H54 (cell line): ENCODE measurements around the gene CYTH4.
"Not testable (repeated sequence)": the region's sequence is repeated elsewhere in the genome, so short reads cannot be mapped to it uniquely, and the experiment has no call there.

ENCODE experiments used
- DNase-seq: peaks from one replicate; pipeline ENCODE4 v3.0.0; 2011; ENCODE audit warnings: low spot score, mixed read lengths; ENCODE audit not compliant: insufficient read length
- FAIRE-seq: peaks from 3 replicates; lab custom pipeline; 2011; peaks lifted over from hg19 to GRCh38; lab: Jason Lieb, UNC
- POLR2A ChIP-seq: IDR thresholded peaks from 2 replicates; pipeline ENCODE4 v1.6.1; 2011; ENCODE audit warnings: low read depth, mild to moderate bottlenecking, low read length

The CYTH4 gene

DNA sequence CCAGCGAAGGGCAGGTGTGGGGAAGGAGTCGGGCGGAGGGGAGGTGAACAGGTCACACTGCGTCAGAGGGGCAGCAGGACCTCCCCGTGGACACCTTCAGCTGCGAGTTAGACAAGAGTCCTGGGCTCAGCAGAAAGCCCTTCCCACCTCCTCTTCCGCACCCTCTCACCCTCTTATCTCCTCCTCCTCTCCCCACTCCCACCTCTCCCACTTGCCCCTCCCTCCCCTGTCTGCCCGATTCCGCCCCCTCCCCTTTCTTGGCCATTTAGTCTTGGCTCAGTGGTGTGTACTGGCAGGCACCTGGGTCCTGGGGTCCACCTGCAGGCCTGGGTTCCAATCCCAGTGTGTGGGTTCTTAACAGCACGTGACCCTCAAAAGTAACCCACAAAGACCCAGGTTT is 37.2 kb downstream of the CYTH4 start:
- FAIRE-seq, result no peak
- TF ChIP-seq POLR2A, result no peak
- no peak for DNase-seq

DNA sequence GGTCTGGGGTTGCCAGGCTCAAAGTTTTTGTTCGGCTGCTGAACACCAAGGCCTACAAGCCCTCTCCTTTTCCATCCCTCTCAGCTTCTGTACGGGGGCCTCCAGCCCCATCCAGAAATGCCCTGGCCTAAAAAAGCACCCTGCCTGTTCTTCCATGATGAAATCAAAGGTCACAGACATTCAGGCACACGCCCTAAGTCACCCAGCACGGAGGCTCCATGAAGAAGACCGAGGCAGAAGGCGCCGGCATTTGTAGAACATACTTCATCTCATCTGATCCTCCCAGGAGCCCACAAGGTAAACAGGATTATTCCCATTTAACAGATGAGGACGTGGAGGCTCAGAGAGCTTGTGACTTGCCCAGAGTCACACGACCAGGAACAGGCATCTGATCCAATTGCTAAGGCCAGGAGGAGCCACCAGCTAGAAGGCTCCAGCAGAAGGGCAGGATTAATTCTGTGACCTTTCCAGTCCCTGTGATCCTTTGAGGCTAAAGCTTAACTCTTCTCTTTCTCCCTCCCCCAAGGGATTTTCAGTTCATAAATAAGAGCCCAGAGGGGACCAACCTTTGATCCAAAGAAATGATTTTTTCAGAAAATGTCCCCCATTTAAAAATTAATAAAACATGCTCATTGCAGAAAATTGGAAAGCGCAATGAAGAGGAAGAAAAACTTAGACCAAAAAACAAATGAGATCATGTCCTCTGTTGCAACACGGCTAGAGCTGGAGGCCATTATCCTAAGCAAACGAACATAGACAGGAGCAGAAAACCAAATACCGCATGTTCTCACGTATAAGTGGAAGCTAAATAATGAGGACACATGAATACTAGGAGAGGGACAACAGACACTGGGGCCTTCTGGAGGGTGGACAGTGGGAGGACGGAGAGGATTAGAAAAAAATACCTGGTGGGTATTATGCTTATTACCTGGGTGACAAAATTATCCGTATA is 38.7 kb downstream of the CYTH4 start:
- DNase-seq, result no peak
- no peak for FAIRE-seq
- no peak for TF ChIP-seq POLR2A

DNA sequence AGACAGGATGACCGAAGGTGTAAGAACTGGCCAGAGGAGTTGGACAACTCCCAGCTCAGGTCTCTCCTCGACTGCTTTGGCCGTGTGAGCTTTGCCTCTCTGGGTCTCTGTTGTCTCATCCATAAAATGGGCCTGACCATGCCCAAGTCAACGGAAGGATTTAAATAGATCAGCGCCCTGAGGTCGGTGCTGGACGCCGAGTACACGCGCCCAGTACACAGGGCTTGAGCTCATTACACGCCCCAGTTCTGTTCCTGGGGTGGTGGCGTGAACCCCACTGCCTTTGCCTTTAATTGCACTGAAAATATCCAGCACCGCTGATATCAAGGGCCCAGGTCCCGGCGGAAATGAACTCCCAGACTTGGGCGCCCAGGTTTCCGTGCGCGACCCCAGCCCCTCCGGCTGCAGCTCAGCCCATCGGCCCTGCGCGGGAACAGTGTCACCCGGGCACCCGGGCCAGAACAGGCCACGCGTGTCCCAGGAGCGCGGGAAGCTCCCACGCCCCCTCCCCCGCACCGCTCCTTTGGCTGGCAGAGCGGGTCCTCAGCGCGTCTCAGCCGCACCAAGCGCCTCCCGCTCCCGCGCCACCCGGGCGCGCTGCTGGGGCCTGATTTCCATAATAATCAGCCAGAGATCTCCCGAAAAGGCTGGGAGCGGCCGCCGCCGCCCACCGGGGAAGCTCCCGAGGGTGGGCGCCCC is 42.2 kb downstream of the CYTH4 start:
- no peak for DNase-seq
- no peak for FAIRE-seq
- TF ChIP-seq POLR2A, result no peak

DNA sequence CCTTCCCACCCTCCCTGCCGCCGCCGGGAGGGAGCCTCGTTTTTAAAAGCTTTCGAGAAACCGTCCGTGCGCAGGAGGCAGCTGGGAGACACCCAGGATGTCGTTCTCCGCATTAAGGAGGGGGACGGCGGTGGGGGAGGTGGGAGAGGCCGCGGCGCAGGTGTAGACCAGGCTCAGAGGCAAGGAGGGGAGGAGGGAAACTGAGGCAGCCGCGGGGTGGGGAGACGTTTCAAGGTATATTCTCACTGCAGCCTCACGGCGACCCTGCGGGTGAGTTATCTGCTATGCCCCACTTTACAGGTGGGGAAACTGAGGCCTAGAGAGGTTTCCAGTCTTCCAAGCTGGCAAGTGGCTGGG is 42.7 kb downstream of the CYTH4 start:
- no peak for DNase-seq
- FAIRE-seq, result no peak
- no peak for TF ChIP-seq POLR2A

DNA sequence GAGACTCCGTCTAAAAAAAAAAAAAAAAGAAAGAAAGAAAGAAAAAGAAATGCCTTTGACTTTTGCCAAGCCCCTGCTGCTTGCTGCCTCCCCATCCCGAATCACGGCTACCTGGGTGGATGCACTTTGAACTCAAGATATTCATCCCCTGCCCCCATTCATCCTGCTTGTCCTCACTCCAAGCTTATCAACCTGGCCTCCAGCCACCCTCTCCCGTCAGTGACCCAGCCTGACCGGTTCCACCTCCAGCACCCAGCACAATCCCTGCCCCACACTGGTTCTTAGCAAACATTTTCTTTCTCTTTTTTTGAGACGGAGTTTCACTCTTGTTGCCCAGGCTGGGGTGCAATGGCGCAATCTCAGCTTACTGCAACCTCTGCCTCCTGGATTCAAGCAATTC is 44.4 kb downstream of the CYTH4 start:
- DNase-seq (no peak), FAIRE-seq (no peak)
- no peak for TF ChIP-seq POLR2A

DNA sequence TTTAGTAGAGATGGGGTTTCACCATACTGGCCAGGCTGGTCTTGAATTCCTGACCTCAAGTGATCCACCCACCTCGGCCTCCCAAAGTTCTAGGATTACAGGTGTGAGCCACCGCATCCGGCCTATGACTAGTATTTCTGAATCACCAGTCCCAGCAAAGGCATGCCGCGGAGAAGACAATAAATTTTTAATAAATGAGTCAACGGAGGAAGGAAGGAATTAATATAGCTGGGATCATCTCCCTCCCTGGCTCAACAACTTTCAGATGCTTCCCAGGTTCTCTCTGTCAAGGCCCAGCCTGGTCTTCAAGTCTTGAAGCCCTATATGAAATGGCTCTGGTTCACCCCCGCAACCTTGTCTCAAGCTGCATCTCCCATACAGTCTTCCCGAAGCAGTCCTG is 45.7 kb downstream of the CYTH4 start:
- DNase-seq, result peak; percentile 74
- no peak for TF ChIP-seq POLR2A
- FAIRE-seq, result no peak

DNA sequence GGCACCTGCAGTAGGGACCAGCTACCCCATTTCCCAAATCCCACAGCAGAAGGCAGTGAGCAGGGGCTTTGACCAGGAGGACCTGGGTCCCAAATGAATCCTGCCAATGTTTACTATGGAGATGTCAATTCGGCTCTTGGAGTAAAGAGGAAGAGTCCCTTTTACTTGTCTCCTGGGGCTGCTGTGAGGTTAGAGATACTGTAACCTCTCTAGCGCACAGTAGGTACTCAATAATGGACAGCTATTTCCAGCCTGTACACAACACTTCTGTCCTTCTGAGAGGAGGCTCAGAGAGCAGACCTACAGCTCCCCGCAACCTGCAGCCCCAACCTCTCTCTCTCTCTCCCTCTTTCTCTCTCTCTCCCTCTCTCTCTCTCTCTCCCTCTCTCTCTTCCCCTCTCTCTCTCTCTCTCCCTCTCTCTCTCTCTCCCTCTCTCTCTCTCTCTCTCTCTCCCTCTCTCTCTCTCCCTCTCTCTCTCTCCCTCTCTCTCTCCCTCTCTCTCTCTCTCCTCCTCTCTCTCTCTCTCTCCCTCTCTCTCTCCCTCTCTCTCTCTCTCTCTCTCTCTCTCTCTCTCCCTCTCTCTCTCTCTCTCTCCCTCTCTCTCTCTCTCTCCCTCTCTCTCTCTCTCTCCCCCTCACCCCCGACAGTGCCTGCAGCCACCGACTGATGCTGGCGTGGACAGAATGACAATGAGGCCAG is 46.4 kb downstream of the CYTH4 start:
- FAIRE-seq, DNase-seq: not testable (repeated sequence)

DNA sequence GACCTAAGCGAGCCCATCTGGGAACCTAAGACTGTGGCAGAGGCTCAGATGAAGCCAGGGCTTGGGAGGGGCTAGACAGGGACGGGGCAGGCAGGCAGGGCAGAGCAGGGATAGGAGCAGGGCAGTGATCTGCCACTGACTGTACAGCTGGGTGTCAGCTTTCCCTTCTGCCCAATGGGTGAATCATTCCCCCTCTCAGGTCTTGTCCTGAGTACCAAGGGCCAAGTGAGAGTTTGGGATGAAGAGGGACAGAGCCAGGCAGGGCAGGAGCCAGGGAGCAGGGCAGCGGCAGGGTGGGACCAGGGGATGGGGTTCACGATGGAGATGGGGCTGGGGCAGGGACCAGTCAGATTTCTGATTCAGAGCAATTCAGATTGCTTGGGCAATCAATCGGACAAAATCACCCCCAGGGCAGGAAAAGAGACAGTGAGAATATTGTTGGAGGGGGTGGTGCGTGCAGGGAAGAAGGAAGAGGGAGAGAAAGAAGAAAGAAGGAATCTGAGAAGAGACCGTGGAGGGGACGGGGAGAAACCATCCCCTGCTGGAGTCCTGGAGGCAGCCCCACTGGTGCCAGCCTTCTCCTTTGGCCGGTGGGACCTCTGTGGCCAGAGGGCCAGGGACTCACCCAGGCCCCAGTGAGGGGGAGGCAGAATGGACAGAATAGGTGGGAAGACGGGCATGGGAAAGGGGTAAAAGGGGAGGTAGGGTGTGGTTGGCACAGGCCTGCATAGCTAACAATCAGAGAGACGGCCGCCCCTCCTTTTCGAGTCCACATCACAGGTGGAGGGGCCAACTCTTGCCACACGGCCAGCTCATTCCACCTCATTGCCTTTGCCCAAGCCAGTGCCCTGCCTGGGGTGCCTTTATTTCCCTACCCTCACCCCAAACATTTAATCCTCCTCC is 47.2 kb downstream of the CYTH4 start:
- FAIRE-seq (no peak), DNase-seq (no peak)
- TF ChIP-seq POLR2A, result no peak

DNA sequence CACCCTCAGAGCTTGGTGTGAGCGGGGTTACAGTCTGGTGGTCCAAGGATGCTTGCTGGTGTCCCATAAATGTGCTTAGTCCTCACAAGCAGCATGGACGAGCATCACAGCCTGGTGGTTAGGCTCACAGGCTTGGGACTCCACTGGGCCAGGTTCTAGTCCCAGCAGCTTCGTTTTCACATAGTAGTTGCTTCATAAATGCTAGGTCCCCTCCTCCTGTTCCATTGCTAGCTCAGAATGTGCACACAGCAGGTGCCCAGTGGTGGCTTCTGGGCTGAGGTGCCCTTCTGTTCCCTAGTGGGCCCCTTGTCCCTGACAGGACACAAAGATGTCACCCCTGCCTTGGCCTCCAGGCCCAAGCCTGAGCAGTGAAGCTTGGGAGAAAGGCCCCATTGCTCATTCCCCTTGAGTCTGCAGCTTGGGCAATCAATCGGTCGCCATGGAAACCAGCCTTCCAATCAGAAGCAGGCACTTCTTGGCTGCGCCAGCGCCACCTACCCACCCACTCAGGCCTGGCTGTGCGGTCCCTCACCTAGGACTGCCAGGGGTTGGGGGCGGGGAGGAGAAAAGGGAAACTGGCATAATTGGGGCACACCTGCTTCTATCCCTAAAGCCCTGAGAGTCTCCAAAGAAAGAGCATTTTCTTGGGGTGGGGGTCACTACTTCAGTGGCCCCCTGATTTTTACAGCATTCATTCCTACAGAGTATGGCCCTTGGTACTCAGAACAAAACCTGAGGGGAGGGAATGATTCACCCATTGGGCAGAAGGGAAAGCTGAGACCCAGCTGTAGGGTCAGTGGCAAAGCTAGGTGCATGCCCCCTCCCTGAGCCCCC is 48.1 kb downstream of the CYTH4 start:
- DNase-seq (peak; percentile 71), FAIRE-seq (no peak)
- TF ChIP-seq POLR2A, result no peak

DNA sequence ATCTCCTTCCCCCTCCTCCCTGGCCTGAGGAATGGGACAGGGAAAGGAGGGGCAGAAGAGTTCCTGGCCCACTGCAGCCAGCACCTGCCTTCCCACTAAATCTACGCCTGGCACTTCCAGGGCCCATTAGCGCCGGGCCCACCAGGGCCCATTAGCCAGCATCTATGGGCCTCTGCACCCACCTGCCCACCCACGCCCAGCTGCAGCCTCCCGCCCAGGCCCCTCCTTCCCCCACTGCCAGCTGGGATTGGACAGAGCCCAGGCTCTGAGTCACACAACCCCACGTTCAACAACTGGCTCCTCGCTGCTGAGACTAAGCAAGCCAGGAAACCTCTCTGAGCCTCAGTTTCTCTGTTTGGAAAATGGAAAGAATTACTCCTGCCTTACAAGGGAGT is 48.7 kb downstream of the CYTH4 start:
- FAIRE-seq, result peak; percentile 33
- peak; percentile 71 for DNase-seq
- no peak for TF ChIP-seq POLR2A

DNA sequence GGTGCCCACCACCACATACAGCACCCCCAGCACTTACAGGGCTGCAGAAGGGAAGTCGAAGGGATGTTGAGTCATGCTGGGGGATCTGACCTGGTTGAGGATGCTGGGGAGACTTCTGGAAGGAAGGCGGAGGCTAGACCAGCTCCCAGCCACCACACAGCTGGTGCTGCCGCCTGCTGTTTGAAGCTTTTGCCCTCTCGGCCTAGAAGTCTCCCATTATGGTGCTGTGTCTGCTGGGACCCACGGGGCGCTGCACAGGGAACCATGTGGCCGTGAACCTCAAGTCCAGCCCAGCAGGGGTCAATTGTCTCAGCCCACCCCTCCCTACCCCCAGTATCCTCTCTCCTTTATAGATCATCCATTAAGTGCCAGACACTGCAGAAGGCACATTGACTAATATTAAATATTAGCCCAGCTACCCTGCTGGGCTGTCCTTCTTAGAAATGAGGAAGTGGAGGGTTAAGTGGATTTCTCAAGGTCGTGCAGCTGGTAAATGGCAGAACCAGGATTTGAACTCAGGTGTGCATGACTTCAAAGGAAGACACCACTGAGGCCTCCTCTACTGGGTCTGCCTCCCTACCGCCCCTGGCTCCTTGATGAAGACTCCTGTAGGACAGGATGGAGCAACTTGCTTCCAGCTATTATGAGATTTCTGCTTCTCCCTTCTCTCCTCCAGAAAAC is 49.7 kb downstream of the CYTH4 start:
- DNase-seq, result no peak

More for the DNA sequence above, 49.7 kb downstream of the CYTH4 start:
- no peak for TF ChIP-seq POLR2A
- no peak for FAIRE-seq
